Astrocyte of the cerebellum (primary cell): ENCODE measurements around the gene RBM19.
A peak's percentile ranks its signal among the peaks of the same experiment; 100 is the strongest.

Source experiments
- DNase-seq: peaks from one replicate; pipeline ENCODE4 v3.0.0-alpha.2; 2011; ENCODE audit warnings: low read depth
- H3K4me3 ChIP-seq: 2 replicates; pipeline ENCODE4 v1.5.1; 2011; ENCODE audit warnings: mild to moderate bottlenecking, low read depth, low read length, moderate library complexity
- in situ Hi-C: cut with HindIII; loops from 2 replicates; pipeline ENCODE4 v1.10.0; 2017; ENCODE audit warnings: low sequenced_read_pairs
- TF ChIP-seq, protein P1 (sequence below): IDR thresholded peaks from 2 replicates; pipeline ENCODE4 v1.5.1; 2012; ENCODE audit warnings: low read length, low read depth, moderate library complexity, mild to moderate bottlenecking; ENCODE audit errors: missing control alignments

The RBM19 gene

DNA sequence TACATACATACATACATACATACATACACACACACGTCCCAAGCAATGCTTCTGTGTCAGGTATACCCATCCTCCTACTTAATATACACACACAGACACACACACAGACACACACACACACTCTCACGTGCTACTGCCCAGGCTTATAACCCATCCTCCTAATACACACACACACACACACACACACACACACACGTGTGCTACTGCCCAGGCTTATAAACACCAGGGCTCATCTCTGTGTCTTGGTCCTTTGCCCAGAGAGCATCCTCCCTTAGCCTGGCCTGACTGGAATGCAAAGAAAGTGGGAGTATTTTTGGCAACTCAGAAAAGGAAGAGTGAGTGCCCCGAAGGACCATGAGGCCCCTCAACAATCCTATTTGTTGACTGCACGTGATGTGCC, 129.0 kb downstream of the RBM19 start:
- H3K4me3 ChIP-seq: no peak overlapping the region
- in situ Hi-C loops: loop anchor here (10.0 kb wide), 1 partner anchor 92 kb away; no protein-coding TSS in a partner anchor
- TF ChIP-seq, protein P1, sequence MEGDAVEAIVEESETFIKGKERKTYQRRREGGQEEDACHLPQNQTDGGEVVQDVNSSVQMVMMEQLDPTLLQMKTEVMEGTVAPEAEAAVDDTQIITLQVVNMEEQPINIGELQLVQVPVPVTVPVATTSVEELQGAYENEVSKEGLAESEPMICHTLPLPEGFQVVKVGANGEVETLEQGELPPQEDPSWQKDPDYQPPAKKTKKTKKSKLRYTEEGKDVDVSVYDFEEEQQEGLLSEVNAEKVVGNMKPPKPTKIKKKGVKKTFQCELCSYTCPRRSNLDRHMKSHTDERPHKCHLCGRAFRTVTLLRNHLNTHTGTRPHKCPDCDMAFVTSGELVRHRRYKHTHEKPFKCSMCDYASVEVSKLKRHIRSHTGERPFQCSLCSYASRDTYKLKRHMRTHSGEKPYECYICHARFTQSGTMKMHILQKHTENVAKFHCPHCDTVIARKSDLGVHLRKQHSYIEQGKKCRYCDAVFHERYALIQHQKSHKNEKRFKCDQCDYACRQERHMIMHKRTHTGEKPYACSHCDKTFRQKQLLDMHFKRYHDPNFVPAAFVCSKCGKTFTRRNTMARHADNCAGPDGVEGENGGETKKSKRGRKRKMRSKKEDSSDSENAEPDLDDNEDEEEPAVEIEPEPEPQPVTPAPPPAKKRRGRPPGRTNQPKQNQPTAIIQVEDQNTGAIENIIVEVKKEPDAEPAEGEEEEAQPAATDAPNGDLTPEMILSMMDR: no peak
- DNase-seq: no peak

DNA sequence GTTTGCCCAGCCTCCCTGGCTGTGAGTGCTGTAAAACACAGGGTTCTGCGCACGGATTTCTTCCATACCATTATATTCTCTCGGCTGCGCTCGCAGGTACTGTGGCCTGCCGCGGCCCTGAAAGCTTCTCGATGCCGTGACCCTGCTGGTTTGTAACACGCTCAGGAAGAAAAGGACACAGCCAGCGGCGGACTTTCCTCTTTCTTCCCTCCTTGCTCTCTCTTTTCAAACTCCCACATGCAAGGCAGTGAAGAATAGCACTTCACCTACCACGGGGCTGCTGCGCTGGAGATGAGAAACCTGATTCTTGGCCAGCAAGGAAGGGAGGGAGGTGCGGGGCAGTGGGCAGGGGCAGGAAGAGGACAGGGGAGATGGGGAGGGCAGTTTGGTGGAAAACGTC, 130.2 kb downstream of the RBM19 start:
- TF ChIP-seq, protein P1: no peak
- no peak overlapping the region for H3K4me3 ChIP-seq
- in situ Hi-C loops: loop anchor here (10.0 kb wide), 1 partner anchor 91 kb away; no protein-coding TSS in a partner anchor
- no peak for DNase-seq

DNA sequence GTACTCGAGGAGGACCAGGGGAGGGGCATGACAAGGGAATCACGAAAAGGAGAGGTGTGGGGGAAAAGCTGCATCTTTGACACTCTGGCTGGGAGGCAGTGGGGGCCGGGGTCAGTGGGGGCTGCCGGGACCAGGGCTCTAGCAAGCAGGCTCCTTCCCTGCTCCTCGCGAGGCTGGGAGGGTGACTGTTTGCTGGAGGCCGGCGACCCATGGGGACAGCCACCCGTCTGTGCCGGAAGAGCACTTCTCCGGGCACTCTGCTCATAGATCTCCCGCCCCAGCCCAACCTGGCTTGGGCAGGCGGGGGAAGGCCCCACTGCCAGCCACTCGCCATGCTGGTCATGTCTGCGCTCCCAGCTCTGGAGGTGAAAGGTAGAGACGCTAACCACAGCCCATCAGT, 130.7 kb downstream of the RBM19 start:
- DNase-seq: no peak
- in situ Hi-C loops: loop anchor here (10.0 kb wide), 1 partner anchor 91 kb away; no protein-coding TSS in a partner anchor
- H3K4me3 ChIP-seq: no peak overlapping the region
- TF ChIP-seq, protein P1: no peak

DNA sequence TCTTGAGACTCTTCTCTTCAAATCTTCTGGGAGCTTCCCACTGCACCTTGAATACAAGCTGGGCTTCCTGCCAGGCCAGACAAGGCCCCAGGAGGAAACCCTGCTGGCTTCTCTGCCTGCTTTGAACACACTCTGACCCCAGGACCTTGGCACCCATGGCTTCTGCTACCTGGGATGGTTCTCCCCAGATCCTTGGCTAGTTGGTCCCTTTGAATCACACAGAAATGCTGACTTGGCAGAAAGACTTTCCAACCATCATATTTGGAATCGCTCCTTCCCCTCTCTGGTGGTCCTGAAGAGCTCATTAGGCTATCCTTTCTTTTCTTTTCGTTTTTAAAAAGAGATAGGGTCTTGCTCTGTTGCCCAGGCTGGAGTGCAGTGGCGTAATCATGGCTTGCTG, 132.7 kb downstream of the RBM19 start:
- no peak for DNase-seq
- in situ Hi-C loops: loop anchor here (10.0 kb wide), 1 partner anchor 89 kb away; no protein-coding TSS in a partner anchor
- TF ChIP-seq, protein P1: no peak
- no peak overlapping the region for H3K4me3 ChIP-seq

DNA sequence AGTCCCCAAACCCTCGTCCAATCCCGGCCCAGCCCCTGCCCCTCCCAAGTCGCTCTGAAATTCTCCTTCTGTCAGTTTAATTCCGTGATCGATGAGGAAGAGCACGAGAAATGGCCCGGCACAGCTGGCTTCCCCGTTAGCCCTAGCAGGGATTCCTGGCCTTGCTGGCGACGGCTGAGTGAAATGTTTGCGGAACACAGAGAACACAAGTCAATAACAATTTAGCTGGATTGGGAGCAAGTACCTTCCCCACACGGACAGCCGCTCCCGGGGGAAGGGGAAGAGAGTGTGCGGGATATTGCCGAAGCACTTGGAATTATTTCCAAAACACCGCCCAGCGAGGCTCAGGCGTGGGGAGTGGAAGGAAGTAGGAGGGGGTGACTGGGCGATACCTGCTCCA, 134.6 kb downstream of the RBM19 start:
- TF ChIP-seq, protein P1: no peak
- in situ Hi-C loops: loop anchor here (10.0 kb wide), 1 partner anchor 87 kb away; no protein-coding TSS in a partner anchor
- no peak for DNase-seq

DNA sequence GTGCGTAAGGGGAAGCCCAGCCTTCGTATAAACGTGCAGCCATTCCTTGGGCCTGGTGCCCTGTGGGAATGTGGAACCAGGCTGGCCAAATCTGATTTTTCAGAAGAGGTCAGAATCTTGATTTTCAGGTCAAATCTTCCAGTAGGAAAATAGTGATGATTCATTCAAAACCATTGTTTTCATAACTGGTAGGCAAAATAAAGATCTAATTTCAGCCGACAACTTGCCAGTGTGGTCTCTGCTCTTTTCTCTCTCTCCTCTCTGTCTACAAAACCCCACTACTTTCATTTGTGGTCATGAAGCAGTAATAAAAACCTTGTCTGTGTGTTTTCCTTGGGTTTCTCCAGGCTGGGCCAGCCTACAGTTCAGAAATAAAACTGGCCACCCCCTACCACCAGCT, 135.1 kb downstream of the RBM19 start:
- peak; percentile 75 for DNase-seq
- TF ChIP-seq, protein P1: no peak
- in situ Hi-C loops: loop anchor here (10.0 kb wide), 1 partner anchor 86 kb away; no protein-coding TSS in a partner anchor
- H3K4me3 ChIP-seq: no peak overlapping the region

More for the DNA sequence above, 134.6 kb downstream of the RBM19 start:
- H3K4me3 ChIP-seq: no peak overlapping the region

DNA sequence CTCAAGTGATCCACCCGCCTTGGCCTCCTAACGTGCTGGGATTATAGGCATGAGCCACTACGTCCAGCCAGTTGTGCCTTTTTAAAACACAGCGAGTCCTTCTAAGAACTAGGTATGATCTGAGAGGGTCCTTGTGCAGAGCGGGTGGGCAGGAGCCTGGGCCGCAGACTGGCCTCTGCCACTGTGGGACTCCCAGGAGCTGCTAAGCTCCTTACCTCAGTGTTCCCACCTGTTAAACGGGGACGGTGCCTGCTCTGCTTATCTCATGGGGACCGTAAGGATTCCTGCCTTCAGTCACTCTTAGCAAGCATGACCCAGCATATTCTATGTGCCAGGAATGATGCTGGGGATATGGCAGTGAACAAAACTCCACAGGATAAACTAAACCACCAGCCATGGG, 136.9 kb downstream of the RBM19 start:
- no peak overlapping the region for H3K4me3 ChIP-seq
- in situ Hi-C loops: no loop called here
- TF ChIP-seq, protein P1: no peak
- DNase-seq: no peak
